A549 (cell line): ENCODE data around the gene ACTN1. TPM values are rescaled to one million over a fixed set of nuclear protein-coding genes. Genes with fewer than 3 reads are reported as not detected.
A peak's percentile ranks its signal among the peaks of the same experiment; 100 is the strongest.

Source experiments
- ATAC-seq, 2 experiments: fragments of 200-7000 bp in 1 of 2; fragments of >200 bp in 1 of 2; cut with Nextera tagmentation in 1 of 2; cut with Tn5 transposase in 1 of 2; 3 replicates each; pipeline versions ENCODE4 v1.8.0 to v1.9.1; 2018 to 2020; ENCODE audit warnings: mild to moderate bottlenecking in 1 of 2, moderate library complexity in 1 of 2
- CTCF ChIA-PET: fragments of 300-600 bp; sonication (Branson Sonifier 250); formaldehyde crosslinking; extraction: SDS; loops from one replicate; lab custom pipeline; 2021; ENCODE audit warnings: antibody characterized with exemption, inconsistent platforms; lab: Yijun Ruan, JAX
- POLR2A ChIA-PET: fragments of 350-600 bp; formaldehyde crosslinking; extraction: SDS; loops from one replicate; lab custom pipeline; 2021; ENCODE audit warnings: antibody characterized with exemption, inconsistent platforms; lab: Yijun Ruan, JAX
- DNase-seq, 2 experiments: peaks; one replicate each; pipeline versions ENCODE4 v3.0.0 to v3.0.0-alpha.2; 2011 to 2016; ENCODE audit warnings: low read depth in 1 of 2, low spot score in 1 of 2
- FAIRE-seq: peaks from 2 replicates; lab custom pipeline; 2011; peaks lifted over from hg19 to GRCh38; lab: Jason Lieb, UNC
- H3K27ac ChIP-seq, 2 experiments: fragments of >200 bp; sonication (Bioruptor Twin); formaldehyde crosslinking; 3 replicates each; pipeline ENCODE4 v1.5.1; 2016 to 2017
- H3K4me1 ChIP-seq: fragments of >200 bp; sonication (Bioruptor Twin); formaldehyde crosslinking; 3 replicates; pipeline ENCODE4 v1.6.1; 2016
- H3K4me2 ChIP-seq: fragments of >200 bp; sonication (Bioruptor Twin); formaldehyde crosslinking; 3 replicates; pipeline ENCODE4 v1.6.1; 2016
- H3K4me3 ChIP-seq: fragments of >200 bp; sonication (Bioruptor Twin); formaldehyde crosslinking; 3 replicates; pipeline ENCODE4 v1.5.1; 2016
- H3K9me3 ChIP-seq: fragments of >200 bp; sonication (Bioruptor Twin); formaldehyde crosslinking; 3 replicates; pipeline ENCODE4 v1.6.1; 2016
- CHD2 ChIP-seq: fragments of 150-350 bp; IDR thresholded peaks from 2 replicates; pipeline ENCODE4 v1.6.1; 2014; ENCODE audit warnings: low read length; ENCODE audit not compliant: partially characterized antibody
- CHD4 ChIP-seq: fragments of 200-600 bp; sonication (generic); IDR thresholded peaks from 2 replicates; pipeline ENCODE4 v1.6.1; 2016; ENCODE audit warnings: antibody characterized with exemption, mild to moderate bottlenecking, borderline replicate concordance
- EHF ChIP-seq: fragments of 250-450 bp; sonication (Bioruptor Pico); IDR thresholded peaks from 2 replicates; pipeline ENCODE4 v1.5.0; 2020; ENCODE audit warnings: mild to moderate bottlenecking
- ESRRA ChIP-seq: fragments of 150-350 bp; IDR thresholded peaks from 2 replicates; pipeline ENCODE4 v1.6.1; 2014; ENCODE audit warnings: mild to moderate bottlenecking, low read length, borderline replicate concordance
- FOSB ChIP-seq: fragments of 250-450 bp; sonication (Bioruptor Pico); IDR thresholded peaks from 2 replicates; pipeline ENCODE4 v1.5.0; 2020; ENCODE audit warnings: mild to moderate bottlenecking, moderate library complexity
- FOXS1 ChIP-seq: fragments of 250-450 bp; sonication (Bioruptor Pico); IDR thresholded peaks from 2 replicates; pipeline ENCODE4 v1.5.0; 2020; ENCODE audit warnings: mild to moderate bottlenecking, moderate library complexity
- HDAC2 ChIP-seq: fragments of 200-600 bp; sonication (generic); IDR thresholded peaks from 2 replicates; pipeline ENCODE4 v1.6.1; 2016
- HOXA7 ChIP-seq: fragments of 250-450 bp; sonication (Bioruptor Pico); IDR thresholded peaks from 2 replicates; pipeline ENCODE4 v1.5.0; 2020; ENCODE audit warnings: mild to moderate bottlenecking, moderate library complexity
- HOXB13 ChIP-seq: fragments of 250-450 bp; sonication (Bioruptor Pico); IDR thresholded peaks from 2 replicates; pipeline ENCODE4 v1.5.0; 2020; ENCODE audit warnings: low read depth, mild to moderate bottlenecking, moderate library complexity
- KDM5A ChIP-seq: fragments of 200-600 bp; sonication (generic); IDR thresholded peaks from 2 replicates; pipeline ENCODE4 v1.6.1; 2016; ENCODE audit warnings: antibody characterized with exemption, mild to moderate bottlenecking
- MAZ ChIP-seq: fragments of 150-350 bp; IDR thresholded peaks from 2 replicates; pipeline ENCODE4 v1.6.1; 2014; ENCODE audit warnings: antibody characterized with exemption, low read depth, low read length, borderline replicate concordance
- NFE2L2 ChIP-seq: fragments of 150-350 bp; conservative IDR thresholded peaks from 2 replicates; pipeline ENCODE4 v1.6.1; 2014; ENCODE audit warnings: low read length
- POLR2A ChIP-seq: IDR thresholded peaks from 2 replicates; pipeline ENCODE4 v1.6.1; 2012; ENCODE audit warnings: mild to moderate bottlenecking, low read length
- RCOR1 ChIP-seq: fragments of 150-350 bp; IDR thresholded peaks from 2 replicates; pipeline ENCODE4 v1.6.1; 2014; ENCODE audit warnings: antibody characterized with exemption, low read length, low read depth
- RFX5 ChIP-seq: fragments of 450-650 bp; IDR thresholded peaks from 2 replicates; pipeline ENCODE4 v1.7.1; 2014; ENCODE audit warnings: antibody characterized with exemption, mild to moderate bottlenecking, moderate library complexity
- SREBF2 ChIP-seq: fragments of 450-650 bp; IDR thresholded peaks from 2 replicates; pipeline ENCODE4 v1.6.1; 2014; ENCODE audit warnings: mild to moderate bottlenecking, moderate library complexity
- TP53 ChIP-seq: fragments of 250-450 bp; sonication (Bioruptor Pico); IDR thresholded peaks from 2 replicates; pipeline ENCODE4 v1.5.0; 2021; ENCODE audit warnings: mild to moderate bottlenecking, moderate library complexity
- WGBS: methylation state at CpG from one replicate; pipeline ENCODE4 v1.1.6; 2017; ENCODE audit errors: missing lambda C conversion rate; 5-methylcytosine and 5-hydroxymethylcytosine counted together
- polyA plus RNA-seq, 4 experiments: library from polyadenylated mRNA; depleted of rRNA in 3 of 4; stranded (reverse); fragments of >200 nt; fragmentation: RNase III in 1 of 4; extraction: RNeasy Plus Mini Kit Qiagen cat#74134 plus additional on column Dnase treatment in 1 of 4; gene quantifications; 2 replicates in 3 of 4; 3 replicates in 1 of 4; pipeline ENCODE4 v1.2.3, GENCODE V29; 2011 to 2017
- TF ChIP-seq, protein P1 (sequence below): fragments of 250-450 bp; sonication (Bioruptor Pico); IDR thresholded peaks from 2 replicates; pipeline ENCODE4 v1.5.0; 2021; ENCODE audit warnings: mild to moderate bottlenecking, moderate library complexity, borderline replicate concordance
- TF ChIP-seq, protein P2 (sequence below): fragments of >200 bp; sonication (Bioruptor Twin); formaldehyde crosslinking; IDR thresholded peaks from 2 replicates; pipeline ENCODE4 v1.6.1; 2016

ACTN1 gene
- polyA plus RNA-seq, 2 of the 4 experiments (the other 2 are of a cell fraction): 208 to 245 TPM

DNA sequence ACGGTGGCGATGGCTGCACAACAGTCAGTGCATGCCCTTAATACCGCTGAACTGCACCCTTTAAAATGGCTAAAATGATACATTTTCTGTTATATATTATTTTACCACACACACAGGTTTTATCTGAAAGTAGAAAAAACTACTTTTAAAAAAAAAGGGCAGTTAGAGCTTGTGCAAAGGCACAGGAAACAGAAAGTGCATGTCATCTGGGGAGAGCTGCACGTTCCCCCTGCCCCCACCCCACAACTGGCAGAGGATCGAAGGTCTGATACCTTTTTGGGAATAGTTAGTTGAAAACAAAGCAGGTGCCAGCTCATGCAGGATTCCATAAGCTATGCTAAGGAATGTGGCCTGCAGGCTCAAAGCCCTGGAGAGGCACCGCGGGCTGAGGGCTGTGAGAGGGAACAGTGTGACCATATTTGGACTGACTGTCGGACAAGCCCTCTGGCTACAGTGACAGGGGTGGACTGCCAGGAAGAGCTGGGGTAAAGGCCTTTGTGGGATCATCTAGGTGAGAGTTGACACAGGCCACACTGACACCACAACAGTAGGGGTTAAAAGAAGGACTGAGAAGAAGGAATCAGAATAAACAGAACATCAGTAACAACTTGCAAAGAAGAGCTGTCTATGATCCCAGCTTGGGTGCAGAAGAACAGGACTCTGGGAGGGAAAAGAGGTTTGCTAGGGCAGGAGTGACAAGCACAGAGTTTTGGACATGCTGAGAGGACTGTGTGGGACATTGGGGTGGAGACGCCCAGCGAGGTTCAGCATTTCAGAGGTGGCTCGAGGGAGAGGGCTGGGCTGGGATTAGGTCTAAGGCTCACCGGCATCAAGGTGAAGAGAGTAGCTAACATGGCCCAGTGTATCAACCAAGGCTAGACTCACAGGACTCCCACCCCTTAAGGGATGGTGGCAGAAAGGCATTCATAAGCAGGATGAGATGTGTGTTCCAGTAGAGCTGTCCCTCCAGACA, 54.6 kb downstream of the ACTN1 start:
- FAIRE-seq: no peak
- peak in 1 of 2 experiments; percentile 18; a peak in 3 of 6 replicates for ATAC-seq
- H3K4me2 ChIP-seq: no peak overlapping the region
- H3K27ac ChIP-seq: peak overlapping the region in 1 of 2 experiments; percentile 8; a peak in 1 of 6 replicates
- H3K9me3 ChIP-seq: peaks cover 7% of the 10 kb centered on the region; the same call in 2 of the 3 replicates
- DNase-seq: no peak
- H3K4me3 ChIP-seq: no peak overlapping the region
- peaks cover 23% of the 10 kb centered on the region for H3K4me1 ChIP-seq
- WGBS: 92% methylated on average over 12 of the region's 12 CpGs
- CTCF ChIA-PET: interaction anchor here (0.9 to 38.0 kb wide), 11 partner anchors 9 to 318 kb away, joined by 3 to 480 read pairs (median 10); partner anchors contain the start of gene ACTN1
- no peak for TF ChIP-seq KDM5A
- TF ChIP-seq, protein P1, sequence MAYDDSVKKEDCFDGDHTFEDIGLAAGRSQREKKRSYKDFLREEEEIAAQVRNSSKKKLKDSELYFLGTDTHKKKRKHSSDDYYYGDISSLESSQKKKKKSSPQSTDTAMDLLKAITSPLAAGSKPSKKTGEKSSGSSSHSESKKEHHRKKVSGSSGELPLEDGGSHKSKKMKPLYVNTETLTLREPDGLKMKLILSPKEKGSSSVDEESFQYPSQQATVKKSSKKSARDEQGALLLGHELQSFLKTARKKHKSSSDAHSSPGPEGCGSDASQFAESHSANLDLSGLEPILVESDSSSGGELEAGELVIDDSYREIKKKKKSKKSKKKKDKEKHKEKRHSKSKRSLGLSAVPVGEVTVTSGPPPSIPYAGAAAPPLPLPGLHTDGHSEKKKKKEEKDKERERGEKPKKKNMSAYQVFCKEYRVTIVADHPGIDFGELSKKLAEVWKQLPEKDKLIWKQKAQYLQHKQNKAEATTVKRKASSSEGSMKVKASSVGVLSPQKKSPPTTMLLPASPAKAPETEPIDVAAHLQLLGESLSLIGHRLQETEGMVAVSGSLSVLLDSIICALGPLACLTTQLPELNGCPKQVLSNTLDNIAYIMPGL: no peak
- TF ChIP-seq EHF (CRISPR knock-in tag): no peak
- TF ChIP-seq HDAC2: no peak
- no peak for TF ChIP-seq FOSB (CRISPR knock-in tag)
- TF ChIP-seq CHD2: no peak
- no peak for TF ChIP-seq HOXB13 (CRISPR knock-in tag)
- no peak for TF ChIP-seq TP53 (CRISPR knock-in tag)
- POLR2A ChIA-PET: no interaction called here

DNA sequence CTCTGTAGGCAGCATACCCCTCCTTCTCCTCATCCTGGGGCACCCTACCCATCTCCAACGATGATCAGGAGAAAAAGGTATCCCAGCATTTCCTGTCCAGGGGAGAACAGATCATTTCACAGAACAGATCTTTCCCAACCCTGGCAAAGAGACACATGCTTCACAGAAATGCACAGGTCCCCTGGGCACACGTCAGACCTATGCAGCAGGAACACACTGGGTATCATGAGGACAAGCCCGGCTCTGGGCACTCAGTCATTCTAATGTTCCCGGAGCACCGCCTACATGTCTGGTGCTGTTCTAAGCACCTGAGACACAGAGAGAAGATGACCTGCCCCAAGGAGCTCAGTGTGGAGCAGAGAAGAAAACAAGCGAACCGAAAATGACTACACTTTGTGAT, 56.2 kb downstream of the ACTN1 start:
- H3K9me3 ChIP-seq: peaks cover 7% of the 10 kb centered on the region; the same call in 2 of the 3 replicates
- H3K27ac ChIP-seq: peak overlapping the region in 1 of 2 experiments; percentile 52; a peak in 2 of 6 replicates
- H3K4me2 ChIP-seq: no peak overlapping the region
- ATAC-seq (no peak), FAIRE-seq (no peak), DNase-seq (no peak)
- TF ChIP-seq POLR2A (no peak), FOSB (CRISPR knock-in tag) (no peak), HOXA7 (CRISPR knock-in tag) (no peak), ESRRA (no peak), RCOR1 (no peak), NFE2L2 (no peak), EHF (CRISPR knock-in tag) (no peak), RFX5 (no peak), MAZ (no peak), HOXB13 (CRISPR knock-in tag) (no peak), CHD4 (no peak), FOXS1 (CRISPR knock-in tag) (no peak), SREBF2 (no peak)
- TF ChIP-seq, protein P1: no peak
- TF ChIP-seq, protein P2, sequence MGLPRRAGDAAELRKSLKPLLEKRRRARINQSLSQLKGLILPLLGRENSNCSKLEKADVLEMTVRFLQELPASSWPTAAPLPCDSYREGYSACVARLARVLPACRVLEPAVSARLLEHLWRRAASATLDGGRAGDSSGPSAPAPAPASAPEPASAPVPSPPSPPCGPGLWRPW: no peak
- ChIA-PET CTCF (interaction anchor here (1.3 to 38.0 kb wide), 6 partner anchors 9 to 184 kb away, joined by 4 to 480 read pairs (median 9); no protein-coding TSS in a partner anchor), POLR2A (no interaction called here)
- WGBS: 93% methylated on average over 7 of the region's 7 CpGs
- H3K4me3 ChIP-seq: no peak overlapping the region
- peaks cover 20% of the 10 kb centered on the region for H3K4me1 ChIP-seq
